Kidney (tissue), 14 donors: Measurements from ENCODE around the gene GATC. TPM values are rescaled to one million over a fixed set of nuclear protein-coding genes. Genes with fewer than 3 reads are reported as not detected.
A peak's percentile ranks its signal among the peaks of the same experiment; 100 is the strongest.

Source experiments
- DNase-seq, 5 donors: peaks; one replicate each; pipeline ENCODE4 v3.0.0-alpha.2; 2013 to 2020
- FAIRE-seq: peaks from 2 replicates; lab custom pipeline; 2012; peaks lifted over from hg19 to GRCh38; lab: Jason Lieb, UNC
- H3K27ac ChIP-seq, 2 donors: one replicate each; pipeline ENCODE4 v1.7.0; 2013; ENCODE audit warnings: low read depth in 2 of 2, low read length in 2 of 2, inconsistent platforms in 1 of 2
- H3K27me3 ChIP-seq: one replicate; pipeline ENCODE4 v1.7.1; 2013; ENCODE audit warnings: low read length, inconsistent platforms; ENCODE audit not compliant: control insufficient read depth, insufficient read depth
- H3K36me3 ChIP-seq, 3 donors: one replicate each; pipeline versions ENCODE4 v1.7.0 to v1.7.1; 2013; ENCODE audit warnings: low read length in 3 of 3, control low read depth in 1 of 3, inconsistent platforms in 1 of 3; ENCODE audit not compliant: insufficient read depth in 3 of 3, control insufficient read depth in 2 of 3
- H3K4me1 ChIP-seq, 3 donors: one replicate each; pipeline versions ENCODE4 v1.7.0 to v1.7.1; 2013; ENCODE audit warnings: low read length in 3 of 3, inconsistent platforms in 1 of 3, low read depth in 1 of 3; ENCODE audit not compliant: control insufficient read depth in 2 of 3, insufficient read depth in 2 of 3
- H3K4me3 ChIP-seq, 3 donors: one replicate each; pipeline versions ENCODE4 v1.7.0 to v1.8.1; 2013; ENCODE audit warnings: low read length in 3 of 3, control low read depth in 1 of 3, inconsistent platforms in 1 of 3
- H3K9ac ChIP-seq, 3 donors: one replicate each; pipeline versions ENCODE4 v1.7.0 to v1.7.1; 2013; ENCODE audit warnings: low read length in 3 of 3, control low read depth in 1 of 3, inconsistent platforms in 1 of 3
- H3K9me3 ChIP-seq, 3 donors: one replicate each; pipeline versions ENCODE4 v1.7.0 to v1.7.1; 2013; ENCODE audit warnings: low read length in 3 of 3, control low read depth in 1 of 3, inconsistent platforms in 1 of 3; ENCODE audit not compliant: control insufficient read depth in 2 of 3, insufficient read depth in 1 of 3
- CTCF ChIP-seq: IDR thresholded peaks from 3 replicates; pipeline ENCODE4 v1.5.1; 2012; ENCODE audit warnings: mild to moderate bottlenecking, moderate library complexity, borderline replicate concordance; ENCODE audit not compliant: insufficient read depth; ENCODE audit errors: extremely low read depth
- intact Hi-C: fragments of 100-400 bp; cut with DNase I; formaldehyde crosslinking; loops from one replicate; pipeline ENCODE4 v1.11.1; 2022
- polyA plus RNA-seq: library from polyadenylated mRNA; stranded (reverse); fragments of 350-450 nt; fragmentation: Illumina TruSeq; extraction: RNeasy Lipid Tissue Mini Kit (QIAGEN cat#74804); gene quantifications from one replicate; pipeline ENCODE4 v1.2.3, GENCODE V29; 2014; ENCODE audit warnings: low read depth, low replicate concordance; ENCODE audit not compliant: insufficient read depth
- total RNA-seq: library from RNA; stranded (reverse); fragmentation: NEBNext Ultra II Directional; extraction: Animal tissue kit (Norgen Biotek cat#: 25700); gene quantifications from one replicate; pipeline ENCODE4 v1.2.1, GENCODE V29; 2021
- donor health status: control.
- donor health status: control.
- donor health status: control.
- donor health status: control.
- donor health status: control.
- donor health status: DM: yes; HTN: yes; CAD: no.
- donor health status: Normal renal cell carcinoma (clear cell type).

GATC gene
- total and polyA plus RNA-seq, 2 donors from 2014 or later, result 13.7 to 39.4 TPM

GRCh38 chr12:120413901-120414695 is 32.1 kb upstream of the GATC start:
- DNase-seq, result peak in 4 of 5 donors; percentile 90 to 97 (median 94)
- no peak overlapping the region for H3K9ac ChIP-seq
- no peak for FAIRE-seq
- TF ChIP-seq CTCF, result no peak
- no peaks in the 10 kb centered on the region for H3K4me1 ChIP-seq
- H3K27me3 ChIP-seq, result no peaks in the 10 kb centered on the region
- no peaks in the 10 kb centered on the region for H3K9me3 ChIP-seq
- intact Hi-C loops, result no loop called here
- no peak overlapping the region for H3K27ac ChIP-seq
- no peaks in the 10 kb centered on the region for H3K36me3 ChIP-seq
- no peak overlapping the region for H3K4me3 ChIP-seq

DNA sequence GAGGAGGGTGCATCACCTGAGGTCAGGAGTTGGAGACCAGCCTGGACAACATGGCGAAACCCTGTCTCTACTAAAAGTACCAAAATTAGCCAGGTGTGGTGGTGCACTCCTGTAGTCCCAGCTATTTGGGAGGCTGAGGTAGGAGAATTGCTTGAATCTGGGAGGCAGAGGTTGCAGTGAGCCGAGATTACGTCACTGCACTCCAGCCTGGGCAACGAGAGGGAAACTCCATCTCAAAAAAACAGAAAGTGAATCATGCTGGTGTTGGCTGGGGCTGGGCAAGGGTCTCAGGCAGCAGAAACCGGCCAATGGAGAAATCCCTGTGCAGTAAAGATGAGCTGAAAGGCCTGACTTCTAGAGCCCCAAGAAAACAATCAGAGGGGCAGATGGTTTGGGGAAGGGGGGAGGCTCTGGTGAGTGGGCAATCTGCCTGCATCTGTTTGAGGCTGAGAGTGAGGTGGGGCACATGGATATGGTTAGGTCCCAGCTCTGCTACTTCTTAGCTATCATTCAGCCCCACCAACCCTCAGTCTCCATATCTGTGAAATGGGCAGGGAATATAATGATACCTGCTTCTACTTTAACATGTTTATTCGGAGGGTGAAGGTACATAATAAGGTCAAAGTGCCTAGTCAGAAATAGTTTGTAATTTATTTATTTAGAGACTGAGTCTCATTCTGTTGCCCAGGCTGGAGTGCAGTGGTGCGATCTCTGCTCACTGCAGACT is 29.6 kb upstream of the GATC start:
- FAIRE-seq, result no peak

GRCh38 chr12:120417917-120418580 is 28.2 kb upstream of the GATC start:
- no peaks in the 10 kb centered on the region for H3K4me1 ChIP-seq
- no peak overlapping the region for H3K27ac ChIP-seq
- H3K9me3 ChIP-seq, result no peaks in the 10 kb centered on the region
- H3K4me3 ChIP-seq, result no peak overlapping the region
- H3K27me3 ChIP-seq, result no peaks in the 10 kb centered on the region
- DNase-seq (no peak), FAIRE-seq (no peak)
- no peak for TF ChIP-seq CTCF
- no peaks in the 10 kb centered on the region for H3K36me3 ChIP-seq
- H3K9ac ChIP-seq, result no peak overlapping the region
- intact Hi-C loops, result no loop called here

More for the DNA sequence above, 29.6 kb upstream of the GATC start:
- Histone ChIP-seq H3K27me3 (no peaks in the 10 kb centered on the region), H3K9me3 (no peaks in the 10 kb centered on the region), H3K4me1 (no peaks in the 10 kb centered on the region), H3K27ac (no peak overlapping the region), H3K4me3 (no peak overlapping the region), H3K9ac (no peak overlapping the region), H3K36me3 (no peaks in the 10 kb centered on the region)
- intact Hi-C loops, result no loop called here
- no peak for DNase-seq
- TF ChIP-seq CTCF, result no peak
